OCI-LY7 (cell line): Measurements from ENCODE around the gene LCOR.

Experiments
- CTCF ChIP-seq: fragments of 200-600 bp; sonication (generic); conservative IDR thresholded peaks from 2 replicates; pipeline ENCODE4 v1.5.1; 2014; ENCODE audit warnings: mild to moderate bottlenecking, antibody characterized with exemption, low read length, moderate library complexity, mixed read lengths
- EZH2phosphoT487 ChIP-seq: fragments of 200-600 bp; sonication (generic); IDR thresholded peaks from 2 replicates; pipeline ENCODE4 v1.6.1; 2018; ENCODE audit warnings: low read depth, borderline replicate concordance, mild to moderate bottlenecking, mixed run types, antibody characterized with exemption, low read length, moderate library complexity, mixed read lengths

GRCh38 chr10:96955794-96956193 lies 123.7 kb downstream of the LCOR start:
- TF ChIP-seq CTCF = no peak
- no peak for TF ChIP-seq EZH2phosphoT487
